Astrocyte of the cerebellum (primary cell): ENCODE results near the gene BST1.
"Not testable (repeated sequence)": the region's sequence is repeated elsewhere in the genome, so short reads cannot be mapped to it uniquely, and the experiment has no call there.

Source experiments
- DNase-seq: peaks from one replicate; pipeline ENCODE4 v3.0.0-alpha.2; 2011; ENCODE audit warnings: low read depth
- H3K4me3 ChIP-seq: 2 replicates; pipeline ENCODE4 v1.5.1; 2011; ENCODE audit warnings: mild to moderate bottlenecking, low read depth, low read length, moderate library complexity
- in situ Hi-C: cut with HindIII; loops from 2 replicates; pipeline ENCODE4 v1.10.0; 2017; ENCODE audit warnings: low sequenced_read_pairs
- TF ChIP-seq, protein P1 (sequence below): IDR thresholded peaks from 2 replicates; pipeline ENCODE4 v1.5.1; 2012; ENCODE audit warnings: low read length, low read depth, moderate library complexity, mild to moderate bottlenecking; ENCODE audit errors: missing control alignments

The BST1 gene

DNA sequence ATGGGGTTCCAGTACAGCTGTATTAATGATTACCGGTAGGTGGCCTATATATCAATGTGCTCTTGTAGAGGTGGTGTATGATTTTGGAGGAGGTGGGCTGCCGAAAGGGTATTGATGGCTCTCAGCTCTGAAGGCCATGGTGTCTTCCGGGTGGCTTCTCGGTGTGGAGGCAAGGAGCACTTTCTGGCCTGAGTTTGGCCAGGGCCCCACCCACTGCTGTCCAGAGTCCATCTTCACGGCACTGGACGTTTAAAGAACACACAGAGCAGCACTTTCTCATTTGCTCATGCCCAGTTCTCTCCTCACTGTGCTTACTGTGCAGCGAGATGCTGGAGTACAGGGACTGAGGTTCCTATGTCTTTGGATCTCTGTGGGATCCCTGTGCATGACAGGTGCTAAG is 16.1 kb downstream of the BST1 start:
- H3K4me3 ChIP-seq, result no peak overlapping the region
- in situ Hi-C loops, result no loop called here
- DNase-seq, result no peak
- TF ChIP-seq, protein P1, sequence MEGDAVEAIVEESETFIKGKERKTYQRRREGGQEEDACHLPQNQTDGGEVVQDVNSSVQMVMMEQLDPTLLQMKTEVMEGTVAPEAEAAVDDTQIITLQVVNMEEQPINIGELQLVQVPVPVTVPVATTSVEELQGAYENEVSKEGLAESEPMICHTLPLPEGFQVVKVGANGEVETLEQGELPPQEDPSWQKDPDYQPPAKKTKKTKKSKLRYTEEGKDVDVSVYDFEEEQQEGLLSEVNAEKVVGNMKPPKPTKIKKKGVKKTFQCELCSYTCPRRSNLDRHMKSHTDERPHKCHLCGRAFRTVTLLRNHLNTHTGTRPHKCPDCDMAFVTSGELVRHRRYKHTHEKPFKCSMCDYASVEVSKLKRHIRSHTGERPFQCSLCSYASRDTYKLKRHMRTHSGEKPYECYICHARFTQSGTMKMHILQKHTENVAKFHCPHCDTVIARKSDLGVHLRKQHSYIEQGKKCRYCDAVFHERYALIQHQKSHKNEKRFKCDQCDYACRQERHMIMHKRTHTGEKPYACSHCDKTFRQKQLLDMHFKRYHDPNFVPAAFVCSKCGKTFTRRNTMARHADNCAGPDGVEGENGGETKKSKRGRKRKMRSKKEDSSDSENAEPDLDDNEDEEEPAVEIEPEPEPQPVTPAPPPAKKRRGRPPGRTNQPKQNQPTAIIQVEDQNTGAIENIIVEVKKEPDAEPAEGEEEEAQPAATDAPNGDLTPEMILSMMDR, result no peak

DNA sequence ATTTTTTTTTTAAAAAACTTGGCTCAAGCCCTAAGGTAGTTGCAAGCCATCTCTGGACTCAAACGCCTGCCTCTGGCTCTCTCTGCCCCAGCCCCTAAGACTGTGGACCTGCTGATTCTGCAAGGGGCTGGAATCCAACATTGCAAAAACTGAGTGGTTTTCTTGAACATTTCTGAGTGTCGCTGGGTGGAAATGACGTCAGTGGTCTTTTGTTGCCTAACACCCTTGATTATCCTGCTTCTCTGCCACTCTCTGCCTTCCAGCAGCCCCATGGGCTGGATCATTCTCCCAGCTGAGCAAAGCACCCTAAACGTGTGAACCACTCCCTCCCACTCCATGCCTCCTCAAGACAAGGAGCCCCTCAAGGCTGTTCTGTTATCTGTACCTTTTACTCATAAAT is 16.6 kb downstream of the BST1 start:
- in situ Hi-C loops, result no loop called here
- no peak overlapping the region for H3K4me3 ChIP-seq
- DNase-seq, result no peak
- TF ChIP-seq, protein P1, result no peak

DNA sequence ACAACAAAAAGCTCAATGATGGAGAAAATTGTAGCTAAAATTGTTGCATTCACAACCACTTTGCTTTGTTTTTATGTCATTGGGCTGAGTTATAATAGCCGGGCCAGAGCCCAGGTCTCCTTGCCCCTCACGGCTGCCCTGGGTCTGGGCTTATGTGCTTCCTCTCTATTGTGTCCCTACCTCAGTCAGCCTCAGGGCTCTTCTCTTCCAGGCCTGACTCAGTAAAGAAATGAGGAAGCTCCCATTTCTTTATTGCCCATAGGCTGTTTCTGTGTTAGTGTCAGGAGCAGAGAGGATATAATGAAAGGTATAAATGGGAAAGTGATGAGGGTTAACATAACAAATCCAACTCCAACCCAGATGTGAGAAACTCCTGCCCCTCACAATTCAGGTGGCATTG is 18.0 kb downstream of the BST1 start:
- DNase-seq, result no peak
- in situ Hi-C loops, result no loop called here
- no peak overlapping the region for H3K4me3 ChIP-seq
- TF ChIP-seq, protein P1, result no peak

DNA sequence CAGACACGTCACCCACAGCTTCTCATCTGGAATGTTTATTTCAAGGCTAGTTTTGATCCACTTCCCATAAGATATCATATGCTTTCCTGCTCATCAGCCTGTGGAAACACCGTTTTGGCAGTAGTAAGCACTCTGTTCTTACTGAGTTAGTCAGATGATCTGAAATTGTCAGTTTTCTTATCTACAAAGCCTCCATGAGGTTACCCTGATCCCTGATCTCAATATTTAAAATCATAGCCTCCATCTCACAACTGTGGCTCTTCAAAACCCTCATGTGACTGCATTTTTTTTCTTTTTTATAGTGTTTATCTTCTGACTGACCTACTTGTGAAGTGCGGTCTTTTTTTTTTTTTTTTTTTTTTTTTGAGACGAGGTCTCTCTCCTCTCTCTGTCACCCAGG is 22.7 kb downstream of the BST1 start:
- TF ChIP-seq, protein P1, result no peak
- no peak overlapping the region for H3K4me3 ChIP-seq
- DNase-seq, result no peak
- in situ Hi-C loops, result no loop called here

DNA sequence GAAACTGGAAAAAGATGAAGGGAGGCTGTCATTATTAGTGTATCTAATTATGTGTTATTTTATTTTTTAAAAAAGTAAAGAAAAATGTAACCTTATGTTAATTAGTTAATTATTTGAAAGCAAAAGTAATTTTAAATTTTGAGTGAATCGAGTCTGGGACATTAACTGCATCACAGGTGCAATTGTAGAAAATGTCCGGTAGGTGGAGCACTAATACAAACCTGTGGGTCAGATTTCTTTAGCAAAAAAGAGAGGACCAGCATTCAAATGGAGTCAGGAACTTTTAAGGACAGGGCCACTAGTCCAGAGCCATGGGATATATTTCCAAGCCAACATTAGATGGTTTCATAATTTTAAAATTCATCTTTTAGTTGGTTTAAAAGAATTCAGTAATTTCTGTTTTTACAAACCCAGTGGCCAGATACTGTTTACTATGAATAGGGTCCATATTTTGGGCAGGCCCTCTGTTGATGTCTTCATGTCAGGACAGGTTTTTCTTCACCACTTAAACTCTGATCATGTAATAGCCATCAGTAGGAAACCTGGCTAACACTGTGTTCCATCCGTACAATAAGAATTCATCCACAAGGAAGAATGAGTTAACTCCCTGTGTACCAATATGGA is 27.2 kb downstream of the BST1 start:
- in situ Hi-C loops, result loop anchor here (5.0 kb wide), 1 partner anchor 38 kb away; no protein-coding TSS in a partner anchor
- DNase-seq, result no peak
- TF ChIP-seq, protein P1, result peak; percentile 76
- no peak overlapping the region for H3K4me3 ChIP-seq

DNA sequence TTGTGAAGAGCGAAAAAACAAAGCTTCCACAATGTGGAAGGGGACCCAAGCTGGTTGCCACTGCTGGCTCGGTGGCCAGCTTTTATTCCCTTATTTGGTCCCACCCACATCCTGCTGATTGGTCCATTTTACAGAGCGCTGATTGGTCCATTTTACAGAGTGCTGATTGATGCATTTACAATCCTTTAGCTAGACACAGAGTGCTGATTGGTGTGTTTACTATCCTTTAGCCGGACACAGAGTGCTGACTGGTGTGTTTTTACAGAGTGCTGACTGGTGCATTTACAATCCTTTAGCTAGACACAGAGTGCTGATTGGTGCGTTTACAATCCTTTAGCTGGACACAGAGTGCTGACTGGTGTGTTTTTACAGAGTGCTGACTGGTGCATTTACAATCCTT is 30.2 kb downstream of the BST1 start:
- not testable (repeated sequence) for H3K4me3 ChIP-seq, DNase-seq
- in situ Hi-C loops, result loop anchor here (5.0 kb wide), 1 partner anchor 41 kb away; no protein-coding TSS in a partner anchor

DNA sequence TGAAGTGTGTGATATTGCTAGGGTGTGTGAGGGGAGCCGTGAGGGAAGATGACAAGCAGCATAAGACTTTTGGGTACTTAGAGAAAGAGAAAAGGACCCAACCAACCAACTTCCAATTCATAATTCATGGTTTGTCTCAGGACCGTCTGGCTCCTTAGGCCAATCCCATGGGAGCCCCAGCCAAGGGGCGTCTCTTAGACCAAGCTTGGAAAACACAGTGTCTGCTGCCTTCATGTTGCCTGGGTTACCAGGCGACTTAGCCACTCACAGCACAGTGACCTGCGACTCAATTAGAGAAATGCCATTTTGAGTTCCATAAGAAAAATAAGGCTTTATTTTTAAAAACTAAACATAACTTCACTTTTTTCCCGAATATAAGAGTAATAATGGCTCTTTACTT is 32.7 kb downstream of the BST1 start:
- no peak for DNase-seq
- TF ChIP-seq, protein P1, result no peak
- no peak overlapping the region for H3K4me3 ChIP-seq
- in situ Hi-C loops, result no loop called here
